ENCODE data around the gene PTPRM.

The PTPRM gene

GRCh38 chr18:7567474-7568425 is 634 bp downstream of the PTPRM start:
- no peak for DNase-seq (ENCODE audit: low read depth in 2 of 2)

GRCh38 chr18:7568426-7568825 is 1.3 kb downstream of the PTPRM start:
- no peak for DNase-seq (ENCODE audit: low read depth in 2 of 2)

DNA sequence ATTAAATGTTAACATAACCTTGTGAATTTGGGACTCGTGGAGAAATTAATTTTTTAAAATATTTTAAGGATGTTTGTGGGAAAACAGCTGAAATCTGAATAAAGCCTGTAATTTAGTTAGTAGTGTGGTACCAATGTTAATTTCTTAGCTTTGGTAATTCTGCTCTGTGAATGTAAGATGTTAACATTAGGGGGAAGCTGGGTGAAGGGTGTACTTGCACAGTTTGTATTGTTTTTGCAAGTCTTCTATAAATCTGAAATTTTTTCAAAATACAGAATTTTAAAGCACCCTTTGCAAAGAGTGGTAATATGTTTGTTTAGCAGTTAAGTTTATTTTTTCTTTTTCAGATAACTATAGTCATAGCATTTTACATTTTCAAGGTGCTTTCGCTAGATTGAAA is 4.5 kb downstream of the PTPRM start:
- DNase-seq (ENCODE audit: low read depth in 2 of 2), result no peak

DNA sequence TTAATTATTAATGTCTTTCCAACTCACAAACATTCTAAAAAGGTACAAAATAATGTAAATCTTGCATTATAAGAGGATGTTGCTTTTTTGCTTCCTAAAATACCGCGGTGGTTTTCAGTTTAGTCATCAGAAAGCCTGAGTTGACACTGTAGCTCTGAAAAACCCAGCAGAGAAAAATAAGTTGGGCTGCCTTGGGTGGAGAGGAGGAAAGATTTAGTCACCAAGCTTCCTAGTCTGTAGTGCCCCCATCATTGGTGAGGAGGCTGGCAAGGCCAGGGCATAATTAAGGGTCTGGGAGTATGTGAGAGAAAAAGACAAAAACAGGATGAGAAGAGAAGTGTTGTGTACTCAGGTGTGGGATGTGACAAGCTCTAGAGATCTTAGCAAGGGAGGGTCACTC is 5.7 kb downstream of the PTPRM start:
- no peak for DNase-seq (ENCODE audit: low read depth in 2 of 2)

DNA sequence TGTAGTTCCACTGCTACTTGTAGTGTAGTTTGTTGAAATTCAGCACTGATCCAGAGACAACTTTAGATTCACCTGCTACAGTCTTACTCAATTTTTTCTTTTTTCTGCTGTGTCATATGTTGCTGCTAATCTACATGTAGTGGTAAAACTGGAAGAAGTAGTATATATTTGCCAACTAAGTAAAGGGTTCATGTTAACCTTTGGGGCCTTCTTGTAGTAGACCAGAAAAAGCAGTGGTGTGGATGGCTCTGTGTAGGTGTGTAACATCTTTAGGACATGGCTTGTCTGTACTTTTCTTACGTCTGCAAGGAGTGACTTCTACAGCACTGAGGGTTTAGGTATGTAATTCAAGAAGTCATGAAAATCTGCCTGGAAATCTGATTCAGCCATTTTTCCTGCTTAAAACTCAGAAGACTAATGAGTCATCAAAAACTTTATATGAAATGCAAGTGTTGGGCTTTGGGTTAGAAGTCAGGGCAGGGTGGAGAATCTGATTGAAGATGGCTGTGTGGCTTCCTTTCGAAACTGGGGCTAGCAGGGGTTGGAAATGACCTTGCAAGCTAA is 8.4 kb downstream of the PTPRM start:
- no peak for DNase-seq (ENCODE audit: low read depth in 2 of 2)

DNA sequence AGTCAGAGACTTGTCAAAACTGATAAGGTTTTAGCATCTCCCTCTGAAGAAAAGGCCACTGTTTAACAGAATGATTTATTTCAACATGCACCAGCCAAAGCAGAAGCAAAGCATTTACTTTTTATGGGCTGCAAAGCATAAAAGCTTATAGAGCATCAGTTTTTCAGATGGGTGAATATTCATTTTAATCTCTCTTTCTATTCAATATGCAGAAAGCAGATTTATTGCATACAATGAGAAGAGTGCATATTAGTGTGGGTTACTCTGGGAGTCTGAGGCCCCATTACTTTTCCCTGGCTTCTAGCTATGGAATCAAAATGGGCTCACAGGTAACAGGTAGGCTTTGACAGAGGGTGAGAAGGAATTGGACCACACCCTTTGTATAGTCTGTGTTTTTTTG is 9.0 kb downstream of the PTPRM start:
- no peak for DNase-seq (ENCODE audit: low read depth in 2 of 2)

- DNase-seq (ENCODE audit: low read depth in 2 of 2), result no peak
Measured at GRCh38 chr18:7576685-7577084, 9.6 kb downstream of the PTPRM start.

DNA sequence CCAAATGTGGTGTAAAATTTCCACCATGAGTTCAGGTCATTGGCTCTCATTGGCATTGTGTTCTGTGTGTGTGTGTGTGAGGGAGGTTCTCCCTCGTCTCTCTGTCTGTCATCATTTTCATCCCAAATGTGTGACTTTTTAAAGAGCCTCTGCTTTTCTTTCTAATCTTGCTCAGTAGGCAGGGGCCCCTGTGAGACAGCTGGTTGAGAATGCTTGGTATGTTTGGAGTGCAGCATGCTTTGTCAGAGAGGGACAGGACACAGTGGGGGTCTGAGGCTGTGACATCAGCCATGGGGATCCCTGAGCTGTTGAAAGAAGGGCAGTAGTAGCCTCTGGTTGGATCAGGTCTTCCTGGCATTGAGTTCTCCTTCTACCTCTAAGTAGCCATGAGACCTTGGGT is 10.6 kb downstream of the PTPRM start:
- DNase-seq (ENCODE audit: low read depth in 2 of 2), result no peak

DNA sequence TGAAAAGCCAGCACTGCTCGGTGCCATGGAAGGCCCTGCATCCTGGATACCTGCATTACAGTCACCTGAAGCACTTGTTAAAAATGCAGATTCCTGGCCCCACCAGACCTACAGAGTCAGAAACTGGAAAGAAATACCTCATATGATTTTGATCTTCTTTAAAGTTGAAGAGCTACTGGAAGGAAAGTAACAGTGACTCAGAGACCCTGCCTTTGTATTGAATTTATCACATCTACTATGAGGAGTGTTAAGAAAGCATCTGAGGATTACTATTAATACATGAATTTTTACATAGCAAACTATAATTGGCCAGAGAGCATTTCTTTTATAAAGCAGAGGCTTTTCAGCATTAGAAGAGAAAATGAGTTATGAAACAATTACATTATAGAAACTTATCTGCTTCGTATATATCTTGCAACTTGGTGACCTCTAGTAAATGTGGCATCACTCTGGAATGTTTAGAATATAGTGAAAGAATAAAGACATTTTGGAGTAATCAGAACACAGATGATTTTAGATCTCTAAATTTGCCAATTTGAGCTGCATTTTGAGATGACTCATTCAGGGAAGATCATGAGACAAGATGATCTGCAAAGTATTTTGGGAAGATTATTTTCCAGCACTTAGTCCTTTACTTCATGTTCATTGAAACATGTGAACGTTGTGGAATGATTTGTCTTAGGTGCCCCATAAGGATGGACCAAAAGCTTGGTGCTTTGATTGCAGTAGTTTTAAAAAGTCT is 12.2 kb downstream of the PTPRM start:
- no peak for DNase-seq (ENCODE audit: low read depth in 2 of 2)

GRCh38 chr18:7579918-7580542 is 12.9 kb downstream of the PTPRM start:
- DNase-seq (ENCODE audit: low read depth in 2 of 2), result no peak

DNA sequence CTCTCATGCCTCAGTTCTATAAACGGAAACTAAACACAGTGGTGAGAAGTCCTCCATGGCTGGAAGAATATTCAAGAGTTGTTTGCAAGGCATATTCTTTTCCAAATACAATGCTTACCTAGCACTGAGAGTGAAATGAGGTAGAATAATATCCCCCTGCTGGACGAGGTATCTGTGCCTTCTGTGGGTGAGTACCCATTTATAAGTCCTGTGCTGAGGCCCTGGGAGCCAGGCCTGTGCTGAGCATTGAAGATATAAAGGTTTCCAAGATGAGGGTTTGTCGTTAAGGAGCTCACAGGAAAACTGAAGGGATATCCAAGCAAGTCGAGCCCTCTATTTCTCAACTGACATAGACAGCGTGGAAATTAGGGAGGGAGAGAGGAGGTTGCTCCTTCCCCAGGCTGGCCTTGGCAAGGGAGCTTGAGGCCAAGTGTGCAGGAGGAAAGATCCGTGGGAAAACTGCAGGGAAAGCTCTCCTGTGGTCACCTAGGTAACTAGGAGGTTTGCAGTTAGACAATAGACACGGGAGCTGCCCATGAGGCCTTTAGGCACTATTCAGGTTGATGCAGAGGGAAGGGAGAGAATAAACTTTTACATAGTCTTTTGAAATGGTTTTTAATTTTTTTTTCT is 17.6 kb downstream of the PTPRM start:
- DNase-seq (ENCODE audit: low read depth in 2 of 2), result no peak

DNA sequence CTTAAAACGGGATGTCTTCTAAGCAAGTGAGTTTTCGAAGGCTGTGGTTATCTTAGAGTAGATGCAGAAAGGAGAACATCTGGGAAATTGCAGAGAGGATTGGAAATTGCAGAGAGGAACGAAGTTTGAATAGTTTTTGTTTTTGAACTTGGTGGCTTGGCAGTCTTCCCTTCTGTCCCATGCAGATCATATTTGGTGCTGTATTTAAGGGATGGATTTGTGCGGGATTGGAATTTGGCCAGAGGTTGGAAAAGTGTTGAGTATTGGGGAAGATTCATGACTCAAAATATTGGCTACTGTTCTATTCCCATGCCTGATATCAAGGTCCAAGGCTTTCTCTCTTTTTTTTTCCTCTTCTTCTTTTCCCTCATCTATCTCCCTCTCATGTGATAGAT is 18.2 kb downstream of the PTPRM start:
- DNase-seq (ENCODE audit: low read depth in 2 of 2), result no peak

DNA sequence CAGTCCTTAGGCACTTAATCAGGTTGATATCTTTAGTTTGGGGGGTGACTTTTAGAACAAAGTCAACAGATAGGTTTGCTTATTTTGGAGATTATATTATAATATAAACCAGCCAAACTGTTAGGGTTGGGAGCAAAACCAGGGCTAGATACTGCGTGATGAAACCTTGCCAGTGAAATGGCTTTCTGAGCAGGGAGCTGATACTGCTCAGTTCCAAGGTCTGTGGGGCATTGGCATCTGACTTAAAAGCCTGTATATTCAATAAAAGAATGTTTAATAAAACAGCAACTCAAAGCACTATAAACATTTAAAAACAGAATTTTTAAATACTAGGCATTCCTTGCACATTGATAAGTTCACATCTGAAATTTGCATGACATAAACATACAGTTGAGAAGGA is 19.3 kb downstream of the PTPRM start:
- no peak for DNase-seq (ENCODE audit: low read depth in 2 of 2)

DNA sequence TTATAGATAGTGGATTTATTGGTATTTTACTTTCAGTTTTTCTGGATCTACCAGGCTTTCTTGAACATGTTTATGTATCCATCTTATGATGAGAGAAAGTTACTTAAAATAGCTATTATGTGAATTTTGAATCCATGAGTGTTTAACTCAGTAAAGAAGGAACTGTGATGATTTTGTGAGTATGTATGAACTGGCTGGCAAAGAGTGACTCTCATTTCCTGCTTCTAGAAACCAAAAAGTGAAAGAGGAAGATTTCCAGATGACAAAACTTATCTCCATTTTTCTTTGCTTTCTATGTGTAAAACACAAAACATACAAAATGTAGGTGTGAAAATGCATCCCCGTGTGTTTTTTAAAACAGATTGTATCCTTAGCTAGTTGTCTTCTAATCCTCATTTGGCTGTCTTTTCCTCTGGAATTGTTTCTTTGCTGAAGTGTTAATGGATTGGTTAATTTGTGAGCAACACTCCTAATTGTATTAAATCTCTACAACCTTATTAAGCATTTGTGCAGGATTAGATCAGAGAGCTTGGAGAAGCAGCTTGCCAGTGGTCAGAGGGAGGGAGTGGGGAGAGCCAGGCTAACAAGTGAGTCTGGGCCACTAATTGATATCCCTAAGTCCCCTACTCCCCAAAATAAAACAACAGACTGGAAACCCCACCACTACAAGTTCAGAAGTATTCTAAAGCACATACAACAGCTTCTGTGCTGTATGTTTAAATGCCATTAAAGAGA is 23.9 kb downstream of the PTPRM start:
- DNase-seq (ENCODE audit: low read depth in 2 of 2), result no peak

DNA sequence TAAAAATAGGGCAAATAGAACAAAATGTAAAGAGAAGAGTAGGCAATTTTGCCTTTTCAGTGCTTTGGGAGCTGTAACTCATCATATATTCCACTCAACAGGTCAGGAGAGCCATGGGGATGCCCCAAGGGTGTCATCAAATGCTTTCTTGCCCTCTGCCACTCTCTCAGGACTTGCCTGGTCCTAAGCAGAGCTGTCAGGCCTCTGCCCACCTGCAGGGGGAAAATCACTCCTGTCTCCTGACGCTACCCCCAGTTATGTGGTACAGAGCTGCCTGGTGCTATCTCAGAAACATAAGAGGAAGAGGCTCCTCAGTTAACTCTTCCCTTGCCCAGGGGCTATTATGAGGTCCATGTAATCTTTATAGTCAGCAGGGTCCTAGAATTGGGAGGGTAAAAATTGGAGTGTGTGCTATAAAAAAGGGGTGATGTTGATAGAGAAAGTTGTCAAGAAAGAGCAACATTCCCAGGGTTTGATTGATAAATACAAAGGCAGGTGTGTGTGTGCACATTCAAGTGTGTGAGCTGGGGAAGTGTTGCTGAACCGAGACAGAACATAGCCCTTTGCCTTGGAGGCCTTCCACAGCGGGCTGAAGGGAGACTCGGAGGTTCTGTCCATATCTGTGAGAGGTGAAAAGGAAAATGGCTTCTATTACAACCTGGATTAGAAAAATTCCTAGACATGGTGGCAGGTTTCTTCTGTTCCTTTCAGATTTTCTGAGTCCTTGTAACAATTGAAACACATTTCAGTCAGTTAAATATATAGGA is 25.4 kb downstream of the PTPRM start:
- DNase-seq (ENCODE audit: low read depth in 2 of 2), result no peak

- DNase-seq (ENCODE audit: low read depth in 2 of 2), result no peak
Measured at GRCh38 chr18:7593218-7593819, 26.2 kb downstream of the PTPRM start.

GRCh38 chr18:7596147-7596546 is 29.0 kb downstream of the PTPRM start:
- DNase-seq (ENCODE audit: low read depth in 2 of 2), result no peak

DNA sequence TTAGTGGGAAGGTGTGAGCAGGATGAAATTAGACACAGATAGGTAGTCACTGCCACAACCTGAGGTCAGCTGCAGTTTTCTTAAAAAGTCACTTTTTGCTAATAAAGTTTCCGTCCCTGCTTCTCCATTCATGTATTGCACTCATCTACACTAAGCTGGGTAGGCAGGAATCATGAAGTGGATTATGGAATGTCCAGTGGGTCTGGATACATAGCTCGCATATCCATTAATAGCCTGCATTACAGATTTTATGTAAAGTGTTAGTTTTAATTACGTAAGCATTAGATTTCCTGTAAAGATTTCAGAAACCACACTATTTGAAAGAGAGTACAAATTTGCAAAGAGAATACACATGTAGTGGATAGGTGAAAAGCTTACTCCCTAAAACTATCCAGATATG is 30.4 kb downstream of the PTPRM start:
- no peak for DNase-seq (ENCODE audit: low read depth in 2 of 2)

GRCh38 chr18:7598167-7599047 is 31.3 kb downstream of the PTPRM start:
- DNase-seq (ENCODE audit: low read depth in 2 of 2), result no peak
